ENCODE results near the gene RNF157. TPM values are rescaled to one million over a fixed set of nuclear protein-coding genes. Genes with fewer than 3 reads are reported as not detected.

Gene RNF157
- total RNA-seq, 3 donors from 2014 or later: 3.1 to 7.8 (median 4.3) TPM

GRCh38 chr17:76239538-76240274 lies 587 bp downstream of the RNF157 start:
- Histone ChIP-seq H3K27me3 (no peaks in the 10 kb centered on the region), H3K27ac (peak overlapping the region in 1 of 2 donors; percentile 16), H3K9me3 (no peaks in the 10 kb centered on the region), H3K4me3 (peak overlapping the region; percentile 34 to 71 (median 66)), H3K36me3 (no peaks in the 10 kb centered on the region), H3K4me1 (peaks cover 0 to 4% of the 10 kb centered on the region in 2 donors)
- intact Hi-C loops (cut with DNase I; ENCODE audit: low total_unique reads): no loop called here
- no peak for TF ChIP-seq POLR2A (IDR thresholded peaks at IDR 0.05)
- no peak for TF ChIP-seq CTCF (IDR thresholded peaks at IDR 0.05)
- TF ChIP-seq POLR2AphosphoS5 (IDR thresholded peaks at IDR 0.05): no peak
- peak in 1 of 2 donors; percentile 16 for DNase-seq (ENCODE audit: low spot score in 2 of 2)

GRCh38 chr17:76238847-76239537 lies 1.3 kb downstream of the RNF157 start:
- intact Hi-C loops (cut with DNase I; ENCODE audit: low total_unique reads): no loop called here
- Histone ChIP-seq H3K4me1 (peaks cover 0 to 4% of the 10 kb centered on the region in 2 donors), H3K27me3 (no peaks in the 10 kb centered on the region), H3K4me3 (peak overlapping the region in 2 of 3 donors; percentile 66 to 71), H3K27ac (no peak overlapping the region), H3K9me3 (no peaks in the 10 kb centered on the region), H3K36me3 (no peaks in the 10 kb centered on the region)
- DNase-seq (ENCODE audit: low spot score in 2 of 2): no peak
- TF ChIP-seq POLR2AphosphoS5 (IDR thresholded peaks at IDR 0.05) (no peak), POLR2A (IDR thresholded peaks at IDR 0.05) (no peak), CTCF (IDR thresholded peaks at IDR 0.05) (no peak)

- intact Hi-C loops (cut with DNase I; ENCODE audit: low total_unique reads): no loop called here
- H3K27me3 ChIP-seq: no peaks in the 10 kb centered on the region
- peaks cover 0 to 4% of the 10 kb centered on the region in 2 donors for H3K4me1 ChIP-seq
- no peaks in the 10 kb centered on the region for H3K36me3 ChIP-seq
- no peak overlapping the region for H3K4me3 ChIP-seq
- H3K9me3 ChIP-seq: no peaks in the 10 kb centered on the region
- peak in 1 of 2 donors; percentile 12 for DNase-seq (ENCODE audit: low spot score in 2 of 2)
- TF ChIP-seq POLR2A (IDR thresholded peaks at IDR 0.05) (no peak), CTCF (IDR thresholded peaks at IDR 0.05) (no peak), POLR2AphosphoS5 (IDR thresholded peaks at IDR 0.05) (no peak)
- H3K27ac ChIP-seq: no peak overlapping the region
These were observed 2.4 kb downstream of the RNF157 start for GRCh38 chr17:76237859-76238313.

- no peaks in the 10 kb centered on the region for H3K27me3 ChIP-seq
- H3K4me3 ChIP-seq: no peak overlapping the region
- no peak for DNase-seq (ENCODE audit: low spot score in 2 of 2)
- H3K36me3 ChIP-seq: no peaks in the 10 kb centered on the region
- TF ChIP-seq POLR2A (IDR thresholded peaks at IDR 0.05) (no peak), CTCF (IDR thresholded peaks at IDR 0.05) (no peak), POLR2AphosphoS5 (IDR thresholded peaks at IDR 0.05) (no peak)
- H3K9me3 ChIP-seq: no peaks in the 10 kb centered on the region
- H3K27ac ChIP-seq: no peak overlapping the region
- intact Hi-C loops (cut with DNase I; ENCODE audit: low total_unique reads): no loop called here
- H3K4me1 ChIP-seq: peaks cover 0 to 4% of the 10 kb centered on the region in 2 donors
These were observed 3.7 kb downstream of the RNF157 start for GRCh38 chr17:76236603-76237002.

GRCh38 chr17:76235883-76236282 lies 4.4 kb downstream of the RNF157 start:
- H3K9me3 ChIP-seq: no peaks in the 10 kb centered on the region
- no peaks in the 10 kb centered on the region for H3K27me3 ChIP-seq
- TF ChIP-seq POLR2A (IDR thresholded peaks at IDR 0.05): no peak
- TF ChIP-seq CTCF (IDR thresholded peaks at IDR 0.05): no peak
- TF ChIP-seq POLR2AphosphoS5 (IDR thresholded peaks at IDR 0.05): no peak
- intact Hi-C loops (cut with DNase I; ENCODE audit: low total_unique reads): no loop called here
- no peak overlapping the region for H3K4me3 ChIP-seq
- H3K4me1 ChIP-seq: peaks cover 0 to 4% of the 10 kb centered on the region in 2 donors
- DNase-seq (ENCODE audit: low spot score in 2 of 2): no peak
- H3K27ac ChIP-seq: no peak overlapping the region
- no peaks in the 10 kb centered on the region for H3K36me3 ChIP-seq
